ENCODE results near the gene PMPCA. TPM values are rescaled to one million over a fixed set of nuclear protein-coding genes. Genes with fewer than 3 reads are reported as not detected.

Gene PMPCA
- polyA plus RNA-seq, 1 of the 3 experiments (the other 2 are of a cell fraction) = 125 TPM

GRCh38 chr9:136377341-136378169, 32.9 kb upstream of the PMPCA start (continued):
- no peak for TF ChIP-seq MXI1 (IDR thresholded peaks at IDR 0.05; ENCODE audit: low read depth, low read length)
- no peak for TF ChIP-seq RFX5 (IDR thresholded peaks at IDR 0.05; ENCODE audit: low read length)
- TF ChIP-seq FOSL2 (IDR thresholded peaks at IDR 0.05; ENCODE audit: borderline replicate concordance, low read depth) = no peak
- no peak for TF ChIP-seq PBX3 (IDR thresholded peaks at IDR 0.05)

DNA sequence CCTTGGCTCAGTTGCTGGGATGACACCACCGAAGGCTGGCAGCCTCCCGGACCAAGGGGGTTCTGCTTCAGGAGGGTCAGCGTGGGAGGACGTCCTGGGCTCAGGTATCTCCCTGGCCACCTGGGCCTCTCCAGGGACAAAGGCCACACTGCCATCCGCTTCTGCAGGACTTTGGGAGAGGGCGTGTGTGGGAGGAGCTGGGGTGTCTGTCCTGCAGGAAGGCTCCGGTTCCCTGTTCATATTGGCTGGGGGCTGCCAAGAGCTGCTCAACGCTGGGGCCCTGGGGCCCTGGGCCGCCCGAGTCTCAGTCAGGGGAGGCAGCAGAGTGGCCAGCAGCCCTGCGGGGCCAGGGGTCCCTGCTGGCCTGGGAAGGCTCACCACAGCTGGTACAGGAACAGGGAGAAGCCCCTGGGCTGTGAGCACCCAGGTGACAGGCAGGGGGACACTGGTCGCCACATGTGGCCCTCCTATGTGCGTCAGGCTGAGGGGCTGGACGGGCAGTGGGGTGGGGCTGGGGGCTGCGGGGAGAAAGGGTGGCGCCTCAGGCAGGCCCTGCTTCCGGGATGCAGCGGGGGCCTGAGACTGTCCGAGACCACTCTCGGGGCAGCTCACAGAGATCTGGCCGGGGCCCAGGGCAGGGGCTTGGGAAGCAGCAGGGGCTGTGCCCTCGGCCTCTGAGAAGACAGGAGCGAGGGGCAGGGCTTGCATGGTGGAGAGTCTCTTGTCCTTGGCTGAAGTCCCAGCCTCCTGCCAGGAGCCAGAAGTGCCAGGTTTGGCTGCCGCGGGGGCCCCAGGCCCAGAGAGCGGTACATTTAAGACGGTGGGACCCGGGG, 32.1 kb upstream of the PMPCA start:
- H3K9me3 ChIP-seq = no peaks in the 10 kb centered on the region
- no peaks in the 10 kb centered on the region for H3K79me2 ChIP-seq (ENCODE audit: insufficient read depth)
- H3K36me3 ChIP-seq (replicated peaks in 1 of 2; ENCODE audit: control insufficient read depth in 1 of 2, insufficient read depth in 2 of 2, low read length in 1 of 2) = peaks cover 0 to 68% of the 10 kb centered on the region in 2 experiments
- H3K4me3 ChIP-seq (ENCODE audit: low read depth in 2 of 2, low read length in 1 of 2) = no peak overlapping the region
- ChIA-PET POLR2A (interaction anchor here (1.0 kb wide), 1 partner anchor 13 kb away, joined by 3 read pairs; no protein-coding TSS in a partner anchor), CTCF (interaction anchor here (1.3 to 3.9 kb wide), 4 partner anchors 15 to 65 kb away, joined by 3 to 15 read pairs (median 4); partner anchors contain the start of genes DNLZ and SNAPC4)
- H3K27me3 ChIP-seq (ENCODE audit: insufficient read depth) = no peaks in the 10 kb centered on the region
- H4K20me1 ChIP-seq (ENCODE audit: insufficient read depth) = no peaks in the 10 kb centered on the region
- no peaks in the 10 kb centered on the region for H3K9me2 ChIP-seq
- H3K4me2 ChIP-seq = no peak overlapping the region
- TF ChIP-seq USF2 (IDR thresholded peaks at IDR 0.05; ENCODE audit: borderline replicate concordance, low read depth, low read length) (no peak), GABPA (IDR thresholded peaks at IDR 0.05; ENCODE audit: low read depth) (no peak), CTCF (IDR thresholded peaks at IDR 0.05) (no peak), CHD2 (IDR thresholded peaks at IDR 0.05; ENCODE audit: low read length, partially characterized antibody) (no peak), PBX3 (IDR thresholded peaks at IDR 0.05) (no peak), ELF1 (IDR thresholded peaks at IDR 0.05) (no peak), NRF1 (IDR thresholded peaks at IDR 0.05; ENCODE audit: low read depth, low read length) (no peak), POLR2AphosphoS5 (IDR thresholded peaks at IDR 0.05; ENCODE audit: low read depth, low read length) (no peak)
- TF ChIP-seq, protein P1, sequence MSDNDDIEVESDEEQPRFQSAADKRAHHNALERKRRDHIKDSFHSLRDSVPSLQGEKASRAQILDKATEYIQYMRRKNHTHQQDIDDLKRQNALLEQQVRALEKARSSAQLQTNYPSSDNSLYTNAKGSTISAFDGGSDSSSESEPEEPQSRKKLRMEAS (IDR thresholded peaks at IDR 0.05; ENCODE audit: low read depth) = no peak
- no peak for DNase-seq
- no peak overlapping the region for H3K27ac ChIP-seq (ENCODE audit: low read depth in 2 of 2, low read length in 1 of 2)
- no peak overlapping the region for H2AFZ ChIP-seq (ENCODE audit: low read depth)
- peaks cover 0 to 28% of the 10 kb centered on the region in 2 experiments; a peak in 1 of 4 replicates for H3K4me1 ChIP-seq (ENCODE audit: control insufficient read depth in 1 of 2, insufficient read depth in 2 of 2, low read depth in 1 of 2, low read length in 1 of 2)
- WGBS (ENCODE audit: low lambda C conversion rate) = 95% methylated on average over 19 of the region's 28 CpGs
- H3F3A ChIP-seq (replicated peaks; ENCODE audit: insufficient read depth) = no peaks in the 10 kb centered on the region
- H3K9ac ChIP-seq = no peak overlapping the region

Measured in SK-N-SH (cell line).